SIG-M5 treated with dmso at 0.1 percent for 504 hours (cell line): ENCODE measurements around the gene MYO1E.
"Not testable (repeated sequence)": the region's sequence is repeated elsewhere in the genome, so short reads cannot be mapped to it uniquely, and the experiment has no call there.

ENCODE experiments used
- DNase-seq: peaks from one replicate; lab custom pipeline; 2025; ENCODE audit not compliant: unreplicated experiment; lab: John Stamatoyannopoulos, UW

The MYO1E gene

DNA sequence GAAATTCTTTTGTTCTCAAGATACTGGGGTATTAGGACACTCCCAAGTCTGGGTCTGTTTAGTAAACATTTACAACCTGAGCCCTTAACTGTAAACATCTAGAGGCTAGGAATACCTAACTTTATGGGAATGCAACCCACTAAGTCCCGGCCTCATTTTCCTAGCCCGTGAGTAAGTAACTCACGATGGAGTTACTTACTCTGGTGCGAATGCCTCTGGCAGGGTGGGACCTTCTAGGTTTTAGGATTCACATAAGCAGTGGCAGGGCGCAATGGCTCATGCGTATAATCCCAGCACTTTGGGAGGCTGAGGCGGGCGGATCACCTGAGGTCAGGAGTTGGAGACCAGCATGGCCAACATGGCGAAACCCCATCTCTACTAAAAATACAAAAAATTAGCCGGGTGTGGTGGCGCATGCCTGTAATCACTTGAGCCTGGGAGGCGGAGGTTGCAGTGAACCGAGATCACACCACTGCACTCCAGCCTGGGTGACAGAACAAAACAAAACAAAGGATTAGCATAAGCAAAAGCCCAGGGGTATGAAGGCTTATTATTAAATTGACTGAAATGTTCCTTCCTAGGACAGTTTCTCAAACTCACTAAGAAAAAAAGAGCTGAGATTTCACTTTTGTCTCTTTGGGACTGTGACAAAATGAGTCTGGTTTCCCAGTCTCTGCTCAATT, 14.7 kb upstream of the MYO1E start:
- not testable (repeated sequence) for DNase-seq

DNA sequence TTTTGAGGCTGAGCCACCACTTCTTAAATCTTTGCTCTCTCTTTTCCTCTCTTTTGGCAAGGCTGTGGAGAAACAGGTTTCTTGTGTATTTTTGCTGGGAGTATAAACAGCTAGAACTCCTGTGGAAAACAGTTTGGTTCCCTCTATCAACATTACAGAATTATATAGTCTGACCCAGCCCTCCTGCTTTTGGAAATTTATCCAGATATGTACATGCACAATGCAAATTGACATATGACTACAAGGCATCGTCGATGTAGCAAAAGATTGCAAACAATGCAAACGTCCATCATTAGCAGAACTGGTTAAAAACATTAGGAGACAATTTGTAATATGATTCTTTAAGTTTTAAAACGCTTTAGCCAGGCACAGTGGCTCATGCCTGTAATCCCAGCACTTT, 12.5 kb upstream of the MYO1E start:
- DNase-seq = no peak

DNA sequence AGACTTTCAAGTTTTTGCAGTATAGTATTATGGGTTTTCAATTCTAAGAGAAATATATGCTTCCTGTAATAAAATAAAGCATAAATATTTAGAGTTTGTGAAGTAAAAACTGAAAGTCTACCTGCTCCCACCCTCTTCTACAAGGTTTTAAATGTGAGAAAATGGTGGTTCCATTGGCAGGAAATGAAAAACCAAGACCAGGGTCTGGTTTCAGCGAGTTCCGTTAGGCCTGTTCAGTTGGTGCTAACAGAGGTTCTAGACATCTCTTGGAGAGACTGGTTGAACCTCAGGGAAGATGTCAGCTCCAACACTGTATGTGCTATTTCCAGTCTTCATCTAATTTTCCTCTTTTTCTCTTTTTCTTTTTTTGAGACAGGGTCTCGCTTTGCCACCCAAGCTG, 11.8 kb upstream of the MYO1E start:
- DNase-seq = no peak

DNA sequence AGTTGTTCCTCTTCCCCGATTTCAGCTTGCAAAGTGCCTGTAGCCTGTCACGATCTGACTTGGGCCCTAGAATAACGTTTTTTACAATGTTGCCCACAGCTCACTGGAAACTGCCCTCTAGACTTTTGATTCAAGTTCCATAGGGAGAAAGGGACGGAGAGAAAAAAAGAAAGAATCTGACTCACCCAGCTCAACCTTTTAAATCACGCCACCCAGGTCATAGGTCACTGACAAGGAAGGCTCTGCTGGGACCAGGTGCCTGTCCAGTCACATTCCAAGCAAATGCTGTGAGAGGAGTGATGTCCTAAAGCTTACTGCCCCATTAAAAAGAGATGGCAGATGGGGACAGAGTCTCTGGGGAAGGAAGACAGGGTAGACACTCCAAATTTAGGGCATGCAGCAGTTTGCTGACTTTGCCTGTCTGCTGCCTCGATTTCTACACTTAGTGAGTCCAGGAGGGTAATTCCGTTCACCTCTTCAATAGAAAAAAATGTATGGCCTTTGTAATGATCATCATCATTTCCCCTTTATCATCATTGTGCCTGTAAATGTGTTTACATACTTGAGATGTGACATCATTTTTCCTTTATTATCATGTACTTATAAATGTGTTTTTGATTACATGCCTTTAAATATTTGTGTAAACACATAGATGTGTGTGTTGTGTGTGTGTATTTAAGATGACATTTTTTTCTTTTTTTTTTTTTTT, 8.4 kb upstream of the MYO1E start:
- no peak for DNase-seq

DNA sequence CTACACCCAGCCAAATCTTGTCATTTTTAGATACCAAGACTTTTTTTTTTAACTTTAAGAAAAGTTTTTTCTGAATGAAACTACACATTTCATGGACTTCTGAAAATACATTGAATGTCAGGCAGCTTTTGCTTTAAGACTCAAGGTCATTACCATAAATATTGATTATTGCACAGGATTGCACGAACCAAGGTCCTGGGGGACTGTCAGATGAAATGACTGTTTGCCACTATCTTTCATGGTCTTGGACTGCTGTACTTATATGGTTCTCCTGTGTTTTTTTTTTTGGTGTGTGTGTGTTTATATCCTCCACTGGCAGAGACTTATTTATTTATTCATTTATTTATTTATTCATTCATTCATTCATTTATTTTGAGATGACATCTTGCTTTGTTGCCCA, 6.9 kb upstream of the MYO1E start:
- DNase-seq = no peak

DNA sequence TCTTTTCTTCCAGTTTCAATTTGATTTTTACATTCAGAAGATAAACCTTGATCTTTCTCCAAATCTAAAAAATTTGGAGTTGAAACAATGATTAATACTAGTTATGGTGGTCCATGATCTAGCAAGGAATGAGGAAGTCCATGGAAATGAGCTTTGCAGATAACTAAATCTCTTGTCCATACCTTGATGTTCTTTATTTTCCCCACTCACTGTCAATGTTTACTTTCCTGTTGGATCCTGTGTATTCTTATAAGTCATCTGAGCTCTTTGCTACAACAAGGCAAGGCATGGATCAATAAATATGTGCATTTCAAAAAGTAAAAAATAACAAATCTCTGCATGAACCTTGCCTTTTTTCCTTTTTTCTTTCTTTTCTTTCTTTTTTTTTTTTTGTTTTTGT, 6.2 kb upstream of the MYO1E start:
- DNase-seq = no peak

DNA sequence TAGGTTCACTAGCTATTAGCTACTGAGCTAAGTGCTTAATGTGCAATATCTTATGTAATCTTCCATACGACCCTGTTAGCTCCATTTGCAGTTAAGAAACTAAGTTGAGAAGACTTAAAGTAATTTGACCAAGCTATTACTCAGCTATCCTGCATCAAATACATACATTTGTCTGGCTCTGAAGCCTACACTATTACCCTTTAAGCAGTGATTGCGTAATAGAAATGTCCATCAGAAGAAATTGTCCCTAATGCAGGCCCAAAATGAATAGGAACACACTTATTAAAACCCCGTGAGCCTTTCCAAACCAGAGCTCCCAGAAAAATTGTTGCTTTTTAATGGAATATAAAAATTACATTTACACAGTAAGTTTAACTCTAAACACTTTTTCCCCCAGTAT, 5.3 kb upstream of the MYO1E start:
- no peak for DNase-seq

DNA sequence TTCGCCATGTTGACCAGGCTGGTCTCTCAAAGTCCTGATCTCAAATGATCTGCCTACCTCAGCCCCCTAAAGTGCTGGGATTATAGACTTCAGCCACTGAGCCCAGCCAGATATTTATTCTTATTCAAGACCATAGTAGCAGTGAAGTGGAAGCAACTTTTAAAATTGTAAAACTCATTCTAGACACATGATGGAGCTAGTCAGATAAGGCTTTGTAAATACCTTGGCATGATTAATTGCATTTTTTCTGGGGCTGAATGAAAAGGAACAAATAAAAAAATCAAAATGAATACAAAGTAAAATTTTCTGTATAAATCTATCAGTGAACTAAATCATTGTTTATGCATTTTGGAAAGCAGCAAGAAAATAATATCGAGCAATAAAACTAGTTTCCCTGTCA, 4.1 kb upstream of the MYO1E start:
- no peak for DNase-seq

DNA sequence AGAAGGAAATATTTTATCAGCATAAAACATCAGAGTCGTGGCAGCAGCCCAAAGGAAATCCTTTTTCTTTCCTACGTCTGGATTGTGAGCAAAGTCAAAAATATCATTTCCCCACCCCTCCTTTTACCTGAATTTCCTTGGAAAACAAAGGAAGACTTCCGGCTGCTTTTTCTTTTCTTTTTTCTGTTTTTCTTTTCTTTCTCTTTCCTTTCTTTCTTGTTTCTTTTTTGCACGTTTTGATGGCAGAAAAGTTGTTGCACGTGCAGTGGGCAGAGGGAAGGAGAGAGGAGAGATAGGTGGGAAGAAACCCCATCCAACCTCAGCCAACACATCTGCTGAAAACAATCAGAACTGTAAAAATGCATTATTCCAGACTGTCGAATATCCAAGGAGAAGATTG, 544 bp upstream of the MYO1E start:
- DNase-seq = no peak

DNA sequence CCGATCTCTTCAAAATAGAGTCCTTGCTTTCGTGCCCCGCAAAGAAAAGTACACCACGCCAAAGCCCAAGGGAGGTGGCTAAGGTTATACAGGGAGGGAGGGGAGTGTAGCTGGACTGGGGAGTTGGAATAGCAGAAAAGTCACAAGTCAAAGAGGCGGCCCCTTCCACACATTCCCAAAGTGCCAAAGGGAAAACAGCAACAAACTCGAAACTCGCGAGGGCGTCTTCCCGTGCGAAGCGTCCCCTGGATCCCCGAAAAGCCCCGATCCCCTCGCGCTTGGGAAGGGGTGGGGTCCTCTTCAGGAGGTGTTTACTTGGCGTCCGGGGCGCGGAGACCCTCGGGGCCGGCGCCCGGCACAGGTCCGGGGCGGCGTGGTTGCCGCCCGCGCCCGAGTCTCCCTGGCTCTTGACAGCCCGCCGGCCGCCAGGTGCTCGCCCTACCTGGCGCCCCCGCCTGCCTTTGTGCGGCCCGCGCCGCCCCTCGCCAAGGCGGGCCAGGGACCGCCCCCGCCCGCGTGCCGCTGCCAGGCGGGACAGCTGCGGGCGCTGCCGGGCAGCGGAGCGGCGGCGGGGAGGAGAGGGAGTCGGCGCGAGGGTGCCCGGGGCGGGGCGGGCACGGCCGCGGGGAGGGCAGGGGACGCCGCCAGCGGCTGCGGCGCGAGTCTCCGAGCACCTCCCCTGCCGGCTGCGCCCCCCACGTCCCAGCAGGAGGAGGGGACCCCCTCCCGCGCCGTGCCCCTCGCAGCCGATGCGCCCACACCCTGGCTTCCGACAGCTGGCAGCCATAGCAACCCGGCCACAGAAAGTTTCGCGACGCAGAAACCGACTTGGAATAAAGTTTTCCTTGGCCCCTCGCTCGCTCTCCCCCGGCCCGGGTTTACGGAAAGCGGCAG, 966 bp downstream of the MYO1E start:
- DNase-seq = no peak

DNA sequence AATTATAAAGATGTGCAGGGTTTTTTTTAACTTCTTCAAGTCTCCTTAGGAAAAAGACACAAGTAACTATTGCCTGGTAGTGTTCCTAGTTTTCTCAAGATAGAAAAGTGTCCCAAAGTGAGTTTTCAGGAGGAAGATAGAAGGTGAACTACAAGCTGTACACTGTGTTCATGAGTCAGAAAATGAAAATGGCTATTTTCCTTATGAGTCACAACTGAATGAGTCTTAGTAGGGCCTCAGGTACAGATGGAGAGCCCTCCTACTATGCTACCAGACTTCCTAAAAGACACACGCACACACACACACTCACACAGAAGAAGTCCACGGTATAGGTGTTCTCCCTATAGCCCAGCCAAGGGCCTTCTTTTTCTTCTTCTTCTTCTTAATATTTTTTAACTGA, 3.1 kb downstream of the MYO1E start:
- no peak for DNase-seq

DNA sequence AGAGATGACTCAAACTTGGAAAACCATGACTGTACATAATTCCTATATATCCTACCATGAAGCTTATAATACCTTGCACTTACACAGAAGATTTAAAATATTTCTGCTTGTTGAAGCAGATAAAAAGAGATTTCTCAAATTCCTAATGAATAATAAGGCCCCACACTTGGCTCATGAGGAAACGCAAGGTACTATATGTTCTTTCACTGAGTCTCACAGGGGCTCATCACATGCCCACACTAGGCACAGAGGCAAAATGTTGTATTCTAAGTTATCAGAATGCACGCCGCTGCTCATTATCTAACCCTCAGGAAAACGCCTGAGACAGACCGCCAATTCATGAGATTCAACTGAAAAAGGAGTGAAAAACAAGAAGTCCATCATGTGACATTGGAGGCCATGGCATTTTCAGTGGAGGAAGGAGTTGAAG, 5.6 kb downstream of the MYO1E start:
- no peak for DNase-seq

DNA sequence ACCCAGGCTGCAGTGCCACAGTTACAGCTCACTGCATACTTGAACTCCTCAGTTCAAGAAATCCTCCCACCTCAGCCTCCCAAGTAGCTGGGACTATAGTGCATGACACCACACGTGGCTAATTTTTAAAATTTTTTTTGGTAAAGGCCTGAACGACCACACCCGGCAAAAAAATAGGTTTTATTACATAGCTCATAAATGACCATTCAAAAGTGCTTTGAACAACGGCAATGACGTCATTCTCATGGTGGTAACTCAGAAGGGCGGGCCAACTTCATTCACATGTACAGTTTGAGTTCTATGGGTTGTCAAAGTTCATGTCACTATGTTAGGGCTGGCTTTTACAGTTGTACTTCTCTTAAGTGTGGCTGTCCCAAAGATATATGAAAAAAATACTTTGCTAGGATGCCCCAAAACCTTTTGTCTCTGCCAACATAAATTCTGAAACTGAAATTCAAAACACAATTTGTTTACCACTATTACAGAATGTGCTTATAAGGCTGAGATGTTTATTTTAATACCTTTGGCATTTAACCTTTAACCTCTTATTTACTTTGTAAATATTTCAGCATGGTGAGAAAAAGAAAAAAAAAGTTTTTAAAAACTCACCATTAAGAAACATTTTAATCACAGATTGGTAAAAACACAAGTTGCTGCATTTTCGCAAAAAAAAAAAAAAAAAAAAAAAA, 6.2 kb downstream of the MYO1E start:
- no peak for DNase-seq

DNA sequence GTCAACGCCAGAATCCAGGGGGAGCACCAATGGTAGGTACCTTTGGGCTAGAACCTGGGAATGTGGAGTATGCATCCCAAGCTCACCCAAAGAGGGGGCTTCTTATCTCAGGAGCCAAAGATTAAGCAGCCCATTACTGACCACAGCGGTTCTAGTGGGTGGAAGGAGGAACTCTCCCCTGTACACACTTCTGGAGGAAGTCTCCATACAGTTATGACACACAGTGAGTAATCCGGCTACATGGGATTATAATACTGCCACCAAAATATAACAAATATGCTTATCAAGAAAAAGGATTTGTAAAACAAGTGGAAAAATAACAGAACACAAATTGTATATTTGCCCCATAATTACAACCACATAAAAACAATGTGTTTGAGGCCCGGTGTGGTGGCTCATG, 8.4 kb downstream of the MYO1E start:
- DNase-seq = no peak

DNA sequence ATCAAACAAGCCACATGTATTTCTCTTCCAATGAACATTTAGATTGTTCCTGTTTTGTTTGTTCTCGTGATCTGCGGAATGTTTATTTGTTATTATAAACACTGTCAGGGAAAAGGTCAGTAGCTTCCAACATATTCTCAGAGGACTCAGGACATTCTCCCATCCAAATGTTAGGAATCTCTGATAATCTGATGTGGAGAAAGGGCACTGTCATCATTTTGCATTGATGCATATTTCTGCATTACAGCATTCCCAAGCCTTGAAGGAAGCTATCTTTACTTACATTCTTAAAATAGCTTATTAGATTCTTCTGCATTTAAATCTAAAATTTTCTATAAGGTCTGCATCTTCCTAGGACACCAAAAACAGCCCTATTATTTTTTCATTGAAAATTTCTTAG, 10.3 kb downstream of the MYO1E start:
- no peak for DNase-seq

DNA sequence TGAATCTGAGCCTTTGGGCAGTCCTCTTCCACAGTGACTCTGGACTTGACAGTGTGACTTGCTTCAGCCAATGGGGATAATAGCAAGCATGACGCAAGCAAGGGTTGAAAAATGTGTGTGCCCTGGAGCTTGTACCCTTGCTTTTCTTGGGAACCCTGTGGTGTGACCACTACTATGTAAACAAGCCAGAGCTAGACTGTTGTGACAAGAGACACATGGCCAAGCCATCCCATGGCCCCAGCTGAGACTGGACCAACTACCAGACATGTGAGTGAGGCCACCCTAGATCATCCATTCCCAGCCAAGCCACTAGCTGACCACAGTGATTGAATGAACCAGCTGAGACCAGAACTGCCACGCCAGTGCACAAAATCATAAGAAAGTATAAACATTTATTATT, 11.8 kb downstream of the MYO1E start:
- DNase-seq = no peak

DNA sequence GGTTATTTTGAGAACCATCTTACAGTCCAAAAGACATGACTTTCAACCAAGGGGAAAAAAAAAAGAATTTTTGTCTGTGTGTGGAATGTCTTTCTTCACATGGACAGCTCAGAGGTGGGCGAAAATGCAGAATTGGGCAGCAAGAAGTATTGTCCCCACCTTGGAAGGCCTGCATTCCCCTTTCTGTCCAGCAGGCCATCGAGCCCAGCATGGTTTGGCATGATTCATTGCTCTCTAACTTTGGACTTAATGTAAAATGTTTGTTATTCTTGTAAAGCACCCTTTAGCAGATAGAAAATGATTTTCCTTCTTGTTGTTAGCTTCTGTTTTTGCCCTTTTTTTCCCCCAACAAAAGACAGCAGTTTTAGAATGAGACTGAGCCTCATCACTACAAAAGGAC, 12.4 kb downstream of the MYO1E start:
- DNase-seq = no peak

DNA sequence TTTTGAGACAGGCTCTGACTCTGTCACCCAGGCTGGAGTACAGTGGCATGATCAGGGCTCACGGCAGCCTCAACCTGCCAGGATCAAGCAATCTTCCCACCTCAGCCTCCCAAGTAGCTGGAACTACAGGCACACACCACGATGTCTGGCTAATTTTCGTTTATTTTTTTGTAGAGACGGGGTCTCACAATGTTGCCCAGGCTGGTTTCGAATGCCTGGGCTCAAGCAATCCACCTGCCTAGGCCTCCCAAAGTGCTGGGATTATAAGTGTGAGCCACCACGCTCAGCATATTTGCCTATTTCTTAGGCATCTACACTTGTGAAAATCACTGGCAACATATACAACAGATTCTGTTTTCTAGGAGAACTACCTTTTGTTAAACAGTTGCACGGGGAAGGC, 16.9 kb downstream of the MYO1E start:
- no peak for DNase-seq

DNA sequence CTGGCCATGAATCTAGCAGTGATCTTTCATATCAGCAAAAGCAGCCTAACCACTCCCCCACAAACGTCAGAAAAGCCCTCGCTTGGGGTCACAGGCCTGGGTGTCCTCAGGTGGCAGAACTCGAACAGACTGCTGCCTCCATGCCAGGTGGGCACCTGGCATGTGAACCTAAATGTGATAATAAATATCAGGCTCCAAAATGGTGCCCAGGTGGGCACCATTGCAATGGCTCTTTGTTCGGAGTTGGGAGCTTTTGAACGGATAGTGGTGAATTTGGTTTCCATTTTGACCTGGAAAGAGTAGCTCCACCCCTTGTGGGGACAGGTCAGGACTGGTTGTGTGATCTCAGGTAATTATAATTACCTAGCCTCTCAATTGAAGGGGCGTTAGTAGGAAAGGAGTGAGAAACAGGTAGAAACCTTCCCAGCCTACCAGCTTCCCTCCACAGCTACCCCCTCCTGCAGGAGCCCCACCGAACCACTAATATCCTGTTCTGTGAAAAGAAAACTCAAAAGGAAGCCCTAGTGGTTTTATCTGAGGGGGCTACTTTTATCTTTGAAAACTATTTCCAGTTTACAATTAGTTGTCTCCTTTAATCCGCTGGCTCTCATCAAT, 18.1 kb downstream of the MYO1E start:
- DNase-seq = no peak

DNA sequence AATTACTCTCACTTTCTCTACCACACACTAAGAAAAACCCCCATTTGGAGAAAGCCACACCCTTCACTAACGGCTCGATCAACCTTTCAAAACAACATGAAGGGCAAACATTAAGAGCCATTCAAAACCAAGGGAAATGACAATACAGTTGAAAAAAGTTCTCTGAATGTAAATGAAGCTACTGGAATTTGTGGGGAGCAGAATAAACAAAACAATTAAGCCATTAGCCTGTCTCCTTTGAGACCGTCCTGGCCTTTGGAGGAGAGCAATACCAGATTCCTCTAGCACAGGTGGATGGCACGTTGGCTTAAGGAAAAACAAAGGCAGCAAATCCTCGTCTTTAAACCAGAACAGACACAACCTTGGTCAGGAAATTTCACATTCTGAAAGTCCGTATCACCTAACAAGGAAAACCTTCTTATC, 18.7 kb downstream of the MYO1E start:
- no peak for DNase-seq

DNA sequence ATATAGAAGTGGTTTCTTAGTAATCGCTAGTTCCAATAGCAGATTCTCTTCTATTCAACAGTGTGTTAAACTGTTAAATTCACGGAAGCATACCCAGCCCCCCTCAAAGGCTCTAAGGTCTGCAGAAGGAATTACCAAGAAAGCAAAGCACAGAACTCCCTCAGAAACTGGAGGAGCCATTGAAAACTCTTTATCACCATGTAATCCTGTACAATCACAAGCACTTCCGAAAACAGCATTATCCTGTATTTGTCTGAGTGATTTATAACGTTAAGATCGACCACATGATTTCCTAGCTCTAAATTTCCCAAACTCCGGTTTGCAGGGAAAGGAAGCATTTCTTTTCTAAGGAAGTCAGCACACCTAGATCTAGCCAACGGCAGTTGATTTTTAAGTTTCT, 20.0 kb downstream of the MYO1E start:
- no peak for DNase-seq
